GM18505 (cell line): Measurements from ENCODE around the gene QRSL1.

Source experiments
- ATAC-seq: cut with Tn5 transposase; IDR thresholded peaks from one replicate; pipeline ENCODE4 v1.9.1; 2021; ENCODE audit not compliant: unreplicated experiment
- POLR2A ChIP-seq: IDR thresholded peaks from 4 replicates; pipeline ENCODE4 v1.6.1; 2011; ENCODE audit warnings: borderline replicate concordance; ENCODE audit not compliant: insufficient read depth, insufficient read length; ENCODE audit errors: extremely low read depth

QRSL1 gene

DNA sequence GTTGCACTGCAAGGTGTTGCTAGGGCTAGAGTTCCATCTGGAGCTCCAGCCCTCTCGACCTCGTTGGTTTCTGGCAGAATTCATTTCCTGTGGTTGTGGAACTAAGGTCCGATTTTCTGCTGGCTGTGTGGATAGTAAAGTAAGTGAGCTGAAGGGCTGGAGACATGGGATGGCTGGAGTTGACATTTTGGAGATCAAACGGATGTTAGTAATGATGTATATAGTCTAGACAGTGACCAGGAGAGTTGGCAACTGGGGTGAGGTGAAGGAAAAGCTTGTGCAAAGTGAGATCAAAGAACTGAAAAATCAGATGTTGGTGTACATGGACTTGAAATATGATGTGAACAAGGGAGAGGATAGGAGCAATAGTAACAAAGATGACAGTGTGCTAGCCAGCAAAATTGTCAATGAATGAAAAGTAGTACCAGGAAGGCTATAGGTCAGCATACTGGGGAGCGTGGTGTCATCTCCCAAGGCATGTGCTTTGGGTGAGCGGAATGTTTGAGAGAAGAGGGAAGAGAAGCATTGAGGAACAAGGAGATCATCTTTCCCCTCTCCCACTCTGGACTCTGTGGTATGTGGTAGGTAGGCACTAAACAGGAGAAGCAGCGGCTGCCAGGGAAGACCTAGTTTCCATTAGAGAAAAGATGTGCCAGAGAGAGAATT, 7.8 kb downstream of the QRSL1 start:
- ATAC-seq, result peak; percentile 24

GRCh38 chr6:106637717-106638341, 8.5 kb downstream of the QRSL1 start:
- no peak for TF ChIP-seq POLR2A
- peak; percentile 72 for ATAC-seq

More for the DNA sequence above, 7.8 kb downstream of the QRSL1 start:
- no peak for TF ChIP-seq POLR2A

DNA sequence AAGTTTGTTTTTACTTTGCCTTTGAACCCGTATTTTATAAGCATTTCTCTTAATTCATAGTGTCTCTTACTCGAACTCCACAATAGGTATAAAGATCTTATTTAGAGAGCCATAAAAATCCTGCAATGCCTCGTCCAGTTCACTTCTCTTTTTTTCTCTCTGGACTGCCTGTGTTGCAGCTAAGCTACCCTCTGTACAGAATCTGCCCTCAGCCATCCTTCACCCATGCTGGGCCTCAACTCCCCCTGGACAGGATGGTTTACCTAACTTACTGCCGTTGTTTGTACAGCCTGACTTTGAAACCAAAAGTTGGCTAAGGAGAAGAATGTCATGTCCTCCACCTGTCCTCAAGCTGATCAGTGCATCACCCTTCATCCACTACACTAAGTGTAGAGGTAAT, 10.4 kb downstream of the QRSL1 start:
- ATAC-seq, result no peak
- TF ChIP-seq POLR2A, result no peak

DNA sequence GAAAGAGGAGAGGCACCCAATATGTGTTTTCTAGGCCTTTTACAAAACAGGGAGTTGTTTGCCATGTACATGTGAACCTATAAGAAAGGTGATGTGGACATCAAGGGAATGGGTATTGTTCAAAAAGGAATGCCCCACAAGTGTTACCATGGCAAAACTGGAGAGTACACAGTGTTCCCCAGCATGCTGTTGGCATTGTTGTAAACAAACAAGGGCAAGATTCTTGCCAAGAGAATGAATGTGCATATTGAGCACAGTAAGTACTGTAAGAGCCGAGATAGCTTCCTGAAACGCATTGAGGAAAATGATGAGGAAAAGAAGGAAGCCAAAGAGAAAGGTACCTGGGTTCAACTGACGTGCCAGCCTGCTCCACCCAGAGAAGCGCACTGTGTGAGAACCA, 13.1 kb downstream of the QRSL1 start:
- no peak for TF ChIP-seq POLR2A
- no peak for ATAC-seq

DNA sequence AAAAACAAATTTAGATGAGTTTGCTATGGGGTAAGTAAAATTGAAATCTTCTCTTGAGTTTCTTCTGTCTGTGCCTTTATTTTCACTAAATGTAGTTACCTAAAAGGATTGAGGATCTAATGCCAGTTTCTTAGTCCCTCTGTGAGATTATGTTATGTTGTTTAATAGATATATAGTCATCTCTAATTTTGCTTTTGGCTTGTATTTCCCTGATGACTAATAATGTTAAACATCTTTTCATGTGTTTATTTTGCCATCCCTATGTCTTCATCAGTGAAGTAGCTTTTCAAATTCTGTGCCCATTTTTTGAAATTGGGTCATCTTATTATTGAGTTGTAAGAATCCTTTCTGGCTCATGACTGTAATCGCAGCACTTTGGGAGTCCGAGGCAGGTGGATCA, 13.7 kb downstream of the QRSL1 start:
- ATAC-seq, result no peak

DNA sequence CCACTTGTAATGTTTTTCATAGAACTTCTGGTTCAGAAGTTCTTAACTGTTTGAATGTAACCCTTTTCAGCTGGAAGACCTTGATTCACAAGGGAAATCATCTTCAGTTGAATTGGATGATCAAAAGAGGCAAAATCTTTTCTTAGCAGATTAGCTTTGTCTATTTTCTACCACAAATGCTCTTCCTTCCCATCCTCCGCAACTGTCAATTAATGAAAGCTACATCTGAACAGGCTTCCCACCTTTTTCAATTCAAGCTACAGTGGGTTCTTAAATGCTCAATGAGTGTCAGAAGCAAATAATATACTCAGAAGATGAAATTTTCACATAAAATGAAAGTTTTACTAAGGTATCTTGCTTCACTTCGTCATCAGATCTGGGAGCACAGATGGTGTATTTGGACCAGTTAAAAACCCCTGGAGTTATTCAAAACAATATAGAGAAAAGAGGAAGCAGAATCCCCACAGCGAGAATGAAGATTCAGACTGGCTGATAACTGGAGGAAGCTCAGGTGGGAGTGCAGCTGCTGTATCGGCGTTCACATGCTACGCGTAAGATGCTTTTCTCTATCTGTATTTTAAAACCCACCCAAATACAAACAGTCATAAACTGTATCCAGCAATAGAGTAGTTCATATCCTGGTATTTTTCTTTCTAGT, 19.4 kb downstream of the QRSL1 start:
- peak; percentile 65 for ATAC-seq
- no peak for TF ChIP-seq POLR2A

More for the DNA sequence above, 13.7 kb downstream of the QRSL1 start:
- no peak for TF ChIP-seq POLR2A

DNA sequence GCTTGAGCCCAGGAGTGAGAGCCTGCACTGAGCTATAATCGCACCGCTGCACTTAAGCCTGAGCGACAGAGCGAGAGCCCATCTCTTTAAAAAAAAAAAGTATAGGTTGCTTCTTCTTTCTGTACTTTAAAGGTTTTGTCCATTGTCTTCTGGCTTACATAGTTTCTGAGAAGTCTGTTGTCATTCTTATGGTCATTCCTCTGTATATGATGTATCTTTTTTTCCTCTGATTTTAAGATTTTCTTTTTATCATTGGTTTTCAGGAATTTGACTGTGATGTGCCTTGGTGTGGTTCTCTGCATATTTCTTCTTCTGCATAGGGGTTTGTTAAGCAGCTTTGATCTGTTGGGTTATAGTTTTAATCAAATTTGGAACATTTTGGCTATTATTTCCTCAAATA, 29.1 kb downstream of the QRSL1 start:
- no peak for ATAC-seq
- TF ChIP-seq POLR2A, result no peak

- no peak for ATAC-seq
- no peak for TF ChIP-seq POLR2A
Measured at GRCh38 chr6:106659859-106660258, 30.5 kb downstream of the QRSL1 start.

DNA sequence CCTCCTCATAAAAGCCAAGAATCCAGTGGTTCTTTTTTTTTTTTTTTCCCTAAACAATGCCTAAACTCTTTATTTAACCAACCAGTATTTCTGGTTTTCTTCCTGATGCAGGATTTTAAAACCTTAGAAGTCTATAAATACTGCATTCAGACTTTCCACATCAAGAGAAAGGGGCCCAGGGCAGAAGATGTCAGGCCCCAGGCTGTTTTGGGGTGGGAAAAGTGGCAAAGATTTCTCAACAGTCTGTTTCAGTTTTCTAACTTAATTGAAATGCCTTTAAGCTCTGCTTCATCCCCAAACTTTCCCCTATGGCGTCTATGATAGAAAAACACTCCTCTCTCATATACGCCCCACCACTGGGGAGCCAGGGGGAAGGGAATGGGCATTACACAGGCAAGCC, 33.1 kb downstream of the QRSL1 start:
- TF ChIP-seq POLR2A, result no peak
- ATAC-seq, result no peak

DNA sequence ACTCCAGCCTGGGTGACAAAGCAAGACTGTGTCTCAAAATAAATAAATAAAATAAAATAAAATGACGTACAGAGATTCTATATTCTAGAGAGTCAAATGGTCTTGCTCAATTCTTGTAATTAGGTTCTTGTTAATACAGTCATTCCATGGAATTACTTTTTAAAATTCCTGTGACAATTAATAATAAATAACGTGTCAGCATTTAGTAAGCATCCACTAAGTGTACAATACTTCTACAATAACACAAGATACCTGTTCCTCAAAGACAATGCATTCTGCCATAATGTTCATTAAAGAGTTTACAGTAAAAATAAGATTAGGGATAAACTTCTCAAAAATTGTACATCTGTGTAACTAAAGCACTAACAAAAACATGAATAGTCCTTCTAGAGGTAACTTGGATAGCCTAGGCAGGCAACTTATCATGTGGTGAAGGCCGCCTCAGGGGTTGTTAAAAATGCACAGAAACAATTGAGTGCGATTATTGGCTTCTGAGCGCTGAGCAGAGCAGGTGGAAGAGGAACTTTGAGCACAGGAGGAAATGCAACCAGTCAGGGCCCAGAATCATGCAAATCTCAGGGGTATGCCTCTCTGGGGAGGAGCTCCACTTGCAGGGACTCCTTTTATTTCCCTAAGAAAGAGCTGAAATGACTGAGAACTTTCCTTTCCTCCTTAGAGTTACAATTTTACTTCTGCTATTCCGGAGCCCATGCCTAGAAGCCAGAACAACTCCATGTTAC, 37.1 kb downstream of the QRSL1 start:
- no peak for TF ChIP-seq POLR2A
- peak; percentile 92 for ATAC-seq

DNA sequence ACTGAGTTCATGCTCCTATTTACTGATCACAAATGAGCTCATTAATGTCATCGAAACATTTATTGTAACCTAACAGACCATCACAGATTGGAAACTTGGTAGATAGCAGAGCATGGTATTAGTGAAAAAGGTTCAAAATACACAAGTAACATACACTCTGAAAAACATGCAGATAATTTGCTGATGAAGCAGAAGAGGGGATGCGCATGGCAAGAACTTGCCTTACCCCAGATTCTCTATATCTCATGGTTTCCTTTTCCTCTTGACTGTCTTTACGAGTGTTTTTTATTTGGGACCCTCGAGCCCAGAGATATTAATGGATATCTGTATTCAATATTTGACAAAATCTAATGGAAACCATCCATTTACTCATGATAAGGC, 37.6 kb downstream of the QRSL1 start:
- no peak for TF ChIP-seq POLR2A
- ATAC-seq, result peak; percentile 12

GRCh38 chr6:106670236-106670635, 40.9 kb downstream of the QRSL1 start:
- no peak for TF ChIP-seq POLR2A
- no peak for ATAC-seq

DNA sequence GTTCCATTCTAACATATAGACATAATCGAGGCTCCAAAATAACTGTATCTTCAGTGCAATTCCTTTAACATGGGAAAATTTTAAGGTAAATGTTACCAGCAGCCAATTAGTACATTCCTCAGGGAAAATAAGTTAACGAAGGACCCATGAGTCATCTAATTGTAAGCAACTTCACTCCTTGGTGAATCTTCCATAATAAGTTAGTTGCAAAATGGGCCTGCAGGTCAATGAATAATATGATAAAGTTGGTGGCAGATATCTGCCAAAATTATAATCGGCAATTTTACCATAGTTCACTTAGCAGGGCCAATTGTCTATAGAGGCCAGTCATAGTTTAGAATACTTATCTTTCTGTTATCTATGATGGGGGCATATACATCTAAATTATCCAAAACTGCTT, 42.3 kb downstream of the QRSL1 start:
- no peak for ATAC-seq
- TF ChIP-seq POLR2A, result no peak

DNA sequence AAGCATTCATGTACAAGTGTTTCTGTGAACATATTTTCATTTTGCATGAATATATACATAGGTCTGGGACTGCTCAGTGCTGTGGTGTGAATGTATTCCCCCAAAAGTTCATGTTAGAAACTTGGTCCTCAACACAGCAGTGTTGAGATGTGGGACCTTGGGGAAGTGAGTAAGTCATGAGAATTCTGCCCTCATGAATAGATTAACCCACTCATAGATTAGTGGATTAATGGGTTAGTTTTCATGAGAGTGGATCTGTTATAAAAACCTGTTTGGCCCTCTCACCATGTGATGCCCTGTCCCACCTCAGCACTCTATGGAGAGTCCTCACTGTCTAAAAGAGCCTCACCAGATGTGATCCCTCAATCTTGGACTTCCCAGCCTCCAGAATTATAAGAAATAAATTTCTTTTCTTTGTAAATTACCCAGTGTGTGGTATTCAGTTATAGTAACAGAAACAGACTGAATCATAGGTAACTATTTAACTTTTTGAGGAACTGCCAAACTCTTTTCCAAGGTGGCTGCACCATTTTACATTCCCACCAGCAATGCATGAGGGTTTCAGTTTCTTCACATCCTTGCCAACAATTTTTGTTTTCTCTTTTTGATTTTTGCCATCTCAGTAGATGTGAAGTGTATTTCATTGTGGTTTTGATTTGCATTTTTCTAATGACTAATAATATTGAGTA, 45.3 kb downstream of the QRSL1 start:
- ATAC-seq, result no peak
- no peak for TF ChIP-seq POLR2A

DNA sequence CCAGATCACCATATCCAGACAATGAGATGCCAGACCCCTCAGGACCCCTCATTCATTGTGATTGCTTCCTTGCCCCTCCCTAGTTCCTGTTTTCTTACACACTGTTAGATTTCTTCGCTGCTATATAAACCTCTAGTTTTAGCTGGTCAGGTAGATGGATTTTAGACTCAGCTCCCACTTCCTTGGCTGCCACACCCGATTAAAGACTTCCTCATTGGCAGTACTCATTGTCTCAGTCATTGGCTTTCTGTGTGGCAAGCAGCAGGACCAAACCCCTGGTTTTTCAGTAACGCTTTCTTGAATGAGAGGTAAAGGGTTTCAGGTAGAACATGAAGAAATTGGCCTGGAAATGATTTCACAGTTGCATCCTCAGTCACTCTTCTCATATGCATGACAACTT, 47.9 kb downstream of the QRSL1 start:
- TF ChIP-seq POLR2A, result no peak

More for the DNA sequence above, 47.9 kb downstream of the QRSL1 start:
- ATAC-seq, result no peak
